Spleen (tissue), 11 donors: Measurements from ENCODE around the gene TENT4B. TPM values are rescaled to one million over a fixed set of nuclear protein-coding genes. Genes with fewer than 3 reads are reported as not detected.

Source experiments
- DNase-seq: peaks from one replicate; pipeline ENCODE4 v3.0.0-alpha.2; 2020
- H3K27ac ChIP-seq, 8 donors: fragments of 200-600 bp; sonication (generic) in 7 of 8; 1 replicate in 4 of 8; 2 replicates in 4 of 8; pipeline versions ENCODE4 v1.5.0 to v1.8.0; 2016 to 2021; ENCODE audit warnings: inconsistent platforms in 4 of 8, mild to moderate bottlenecking in 4 of 8, moderate library complexity in 1 of 8
- H3K27me3 ChIP-seq, 7 donors: fragments of 200-600 bp; sonication (generic) in 6 of 7; replicated peaks in 1 of 7; 1 replicate in 4 of 7; 2 replicates in 3 of 7; pipeline versions ENCODE4 v1.5.0 to v1.8.0; 2016 to 2021; ENCODE audit warnings: inconsistent platforms in 3 of 7, mild to moderate bottlenecking in 1 of 7
- H3K36me3 ChIP-seq, 6 donors: fragments of 200-600 bp; sonication (generic) in 5 of 6; 1 replicate in 4 of 6; 2 replicates in 2 of 6; pipeline versions ENCODE4 v1.5.0 to v1.8.0; 2016 to 2021; ENCODE audit warnings: inconsistent platforms in 2 of 6
- H3K4me1 ChIP-seq, 6 donors: fragments of 200-600 bp; sonication (generic) in 5 of 6; 1 replicate in 3 of 6; 2 replicates in 3 of 6; pipeline versions ENCODE4 v1.5.0 to v1.8.0; 2016 to 2021; ENCODE audit warnings: inconsistent platforms in 3 of 6
- H3K4me3 ChIP-seq, 8 donors: fragments of 200-600 bp; sonication (generic) in 7 of 8; 1 replicate in 4 of 8; 2 replicates in 4 of 8; pipeline versions ENCODE4 v1.5.0 to v1.8.0; 2016 to 2021; ENCODE audit warnings: inconsistent platforms in 4 of 8, mild to moderate bottlenecking in 4 of 8, moderate library complexity in 2 of 8
- H3K9me3 ChIP-seq, 8 donors: fragments of 200-600 bp; sonication (generic) in 7 of 8; 1 replicate in 4 of 8; 2 replicates in 4 of 8; pipeline versions ENCODE4 v1.5.0 to v1.8.0; 2016 to 2021; ENCODE audit warnings: inconsistent platforms in 4 of 8
- POLR2A ChIP-seq, 3 donors: fragments of 450-650 bp; IDR thresholded peaks; one replicate each; pipeline ENCODE4 v1.5.1; 2017; ENCODE audit warnings: antibody characterized with exemption in 3 of 3, mild to moderate bottlenecking in 1 of 3
- POLR2AphosphoS5 ChIP-seq, 3 donors: sonication (generic); formaldehyde crosslinking; IDR thresholded peaks; one replicate each; pipeline ENCODE4 v1.5.1; 2017; ENCODE audit warnings: antibody characterized with exemption in 3 of 3
- WGBS, 5 donors: extraction: QIAGEN DNeasy Blood & Tissue Kit in 3 of 5; methylation state at CpG; one replicate each; pipeline versions ENCODE4 v1.1.5 to v1.1.7; 2013 to 2018; 5-methylcytosine and 5-hydroxymethylcytosine counted together
- intact Hi-C: fragments of 100-400 bp; cut with DNase I; formaldehyde crosslinking; loops from one replicate; pipeline ENCODE4 v1.15.0; 2023; ENCODE audit warnings: low total_unique reads
- polyA plus RNA-seq, 3 donors: library from polyadenylated mRNA; stranded (reverse); fragments of 200-250 nt; gene quantifications; one replicate each; pipeline ENCODE4 v1.2.1, GENCODE V29; 2013
- total RNA-seq, 7 donors: library from RNA; depleted of rRNA in 3 of 7; stranded (reverse); fragments of >200 nt in 3 of 7; fragmentation: NEBNext Ultra II Directional in 4 of 7; extraction: Animal tissue kit (Norgen Biotek cat#: 25700) in 4 of 7; gene quantifications; one replicate each; pipeline versions ENCODE4 v1.1.0 to v1.2.1, GENCODE V29; 2016 to 2021
- TF ChIP-seq, protein P1 (sequence below), 11 experiments: fragments of 200-600 bp in 7 of 11; fragments of 450-650 bp in 4 of 11; sonication (generic) in 4 of 11; IDR thresholded peaks in 8 of 11; conservative IDR thresholded peaks in 3 of 11; 1 replicate in 7 of 11; 2 replicates in 4 of 11; pipeline versions ENCODE4 v1.4.0 to v1.8.0; 2016 to 2021; ENCODE audit warnings: antibody characterized with exemption in 11 of 11, inconsistent platforms in 4 of 11, mild to moderate bottlenecking in 1 of 11
- donor health status: healthy with polysubstance abuse.
- donor health status: DM: no; HTN: no; CAD: no; lungs with moderate emphysema.
- donor health status: DM: no; HTN: no; CAD: no.
- donor health status: Bipolar disorder and iron deficiency.
- donor health status: healthy.
- donor health status: DM: no; HTN: no; CAD: no.
- donor health status: DM: yes; HTN: yes; CAD: no.

The TENT4B gene
- total and polyA plus RNA-seq, 10 donors: 4.2 to 16.4 (median 12.1) TPM

DNA sequence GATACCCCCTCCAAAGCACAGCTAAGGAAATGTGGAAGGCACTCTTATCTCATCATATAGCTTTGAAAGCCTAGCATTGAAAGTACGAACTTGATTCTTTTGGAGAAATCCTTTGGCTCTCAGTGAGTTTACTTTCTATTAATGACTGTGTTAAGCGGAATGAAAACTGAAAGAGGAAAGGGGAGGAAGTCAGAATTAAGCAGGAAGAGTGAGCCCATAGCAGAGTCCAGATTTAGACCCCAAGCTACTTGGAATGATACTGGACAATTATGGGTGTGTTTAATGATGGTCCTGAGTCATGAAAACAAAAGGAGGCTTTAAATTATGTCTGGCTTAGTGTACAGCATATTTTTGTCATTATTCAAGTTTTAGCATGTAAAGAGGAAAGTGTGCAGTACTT is 42.2 kb downstream of the TENT4B start:
- H3K4me3 ChIP-seq: no peak overlapping the region
- H3K27ac ChIP-seq: peak overlapping the region in 6 of 8 donors; percentile 26 to 65 (median 48)
- no peaks in the 10 kb centered on the region for H3K9me3 ChIP-seq
- no peak for DNase-seq
- intact Hi-C loops: no loop called here
- TF ChIP-seq, protein P1, sequence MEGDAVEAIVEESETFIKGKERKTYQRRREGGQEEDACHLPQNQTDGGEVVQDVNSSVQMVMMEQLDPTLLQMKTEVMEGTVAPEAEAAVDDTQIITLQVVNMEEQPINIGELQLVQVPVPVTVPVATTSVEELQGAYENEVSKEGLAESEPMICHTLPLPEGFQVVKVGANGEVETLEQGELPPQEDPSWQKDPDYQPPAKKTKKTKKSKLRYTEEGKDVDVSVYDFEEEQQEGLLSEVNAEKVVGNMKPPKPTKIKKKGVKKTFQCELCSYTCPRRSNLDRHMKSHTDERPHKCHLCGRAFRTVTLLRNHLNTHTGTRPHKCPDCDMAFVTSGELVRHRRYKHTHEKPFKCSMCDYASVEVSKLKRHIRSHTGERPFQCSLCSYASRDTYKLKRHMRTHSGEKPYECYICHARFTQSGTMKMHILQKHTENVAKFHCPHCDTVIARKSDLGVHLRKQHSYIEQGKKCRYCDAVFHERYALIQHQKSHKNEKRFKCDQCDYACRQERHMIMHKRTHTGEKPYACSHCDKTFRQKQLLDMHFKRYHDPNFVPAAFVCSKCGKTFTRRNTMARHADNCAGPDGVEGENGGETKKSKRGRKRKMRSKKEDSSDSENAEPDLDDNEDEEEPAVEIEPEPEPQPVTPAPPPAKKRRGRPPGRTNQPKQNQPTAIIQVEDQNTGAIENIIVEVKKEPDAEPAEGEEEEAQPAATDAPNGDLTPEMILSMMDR (IDR thresholded peaks at IDR 0.05 in 8 of 11, conservative IDR thresholded peaks at IDR 0.05 in 3 of 11): no peak
- TF ChIP-seq POLR2AphosphoS5 (IDR thresholded peaks at IDR 0.05) (no peak), POLR2A (IDR thresholded peaks at IDR 0.05) (no peak)
- no peaks in the 10 kb centered on the region for H3K27me3 ChIP-seq
- peaks cover 20 to 93% (median 51%) of the 10 kb centered on the region in 6 donors for H3K4me1 ChIP-seq
- 14 to 38% (median 31%) methylated on average over 2 of the region's 2 CpGs for WGBS, 5 donors
- no peaks in the 10 kb centered on the region for H3K36me3 ChIP-seq

DNA sequence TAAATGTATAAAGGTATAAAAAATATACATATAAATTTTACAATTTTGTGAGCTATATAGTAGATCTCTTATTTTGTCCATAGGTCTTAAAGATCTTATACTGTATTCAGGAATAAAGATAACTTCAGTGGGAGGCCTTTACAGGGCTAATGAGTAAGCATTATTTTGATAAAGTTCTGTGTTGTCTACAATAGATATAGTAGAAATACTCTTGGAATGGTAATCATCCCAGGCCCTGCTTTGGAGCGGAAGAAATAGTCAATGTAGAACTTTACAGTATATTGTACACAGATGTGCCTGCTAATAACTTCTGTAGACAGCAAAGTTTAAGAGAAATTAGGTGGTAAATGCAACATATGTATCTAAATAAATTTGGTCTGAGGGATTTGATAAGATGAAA is 42.6 kb downstream of the TENT4B start:
- Histone ChIP-seq H3K27me3 (no peaks in the 10 kb centered on the region), H3K9me3 (no peaks in the 10 kb centered on the region), H3K36me3 (no peaks in the 10 kb centered on the region), H3K4me1 (peaks cover 20 to 92% (median 51%) of the 10 kb centered on the region in 6 donors), H3K27ac (peak overlapping the region in 6 of 8 donors; percentile 26 to 65 (median 48)), H3K4me3 (no peak overlapping the region)
- 89 to 100% (median 98%) methylated on average over 1 of the region's 1 CpG for WGBS, 5 donors
- TF ChIP-seq POLR2A (IDR thresholded peaks at IDR 0.05): no peak
- TF ChIP-seq POLR2AphosphoS5 (IDR thresholded peaks at IDR 0.05): no peak
- TF ChIP-seq, protein P1 (IDR thresholded peaks at IDR 0.05 in 8 of 11, conservative IDR thresholded peaks at IDR 0.05 in 3 of 11): no peak
- no peak for DNase-seq
- intact Hi-C loops: no loop called here

DNA sequence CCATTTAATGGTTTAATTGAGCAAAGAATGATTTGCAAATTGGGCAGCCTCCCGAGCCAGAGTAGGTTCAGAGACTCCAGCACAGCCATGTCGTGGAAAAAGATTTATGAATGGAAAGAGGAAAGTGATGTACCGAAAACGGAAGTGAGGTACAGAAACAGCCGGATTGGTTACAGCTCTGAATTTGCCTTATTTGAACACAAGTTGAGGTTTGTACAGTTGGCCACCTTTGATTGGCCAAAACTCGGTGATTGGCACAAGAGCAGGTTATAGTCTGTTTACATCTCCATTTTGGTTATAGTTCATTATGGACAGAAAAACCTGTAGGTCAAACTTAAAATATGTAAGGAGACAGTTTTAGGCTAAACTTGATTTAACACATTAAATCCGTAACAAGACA is 44.5 kb downstream of the TENT4B start:
- H3K4me3 ChIP-seq: no peak overlapping the region
- TF ChIP-seq POLR2A (IDR thresholded peaks at IDR 0.05): no peak
- TF ChIP-seq, protein P1 (IDR thresholded peaks at IDR 0.05 in 8 of 11, conservative IDR thresholded peaks at IDR 0.05 in 3 of 11): no peak
- TF ChIP-seq POLR2AphosphoS5 (IDR thresholded peaks at IDR 0.05): no peak
- intact Hi-C loops: no loop called here
- H3K27ac ChIP-seq: peak overlapping the region in 1 of 8 donors; percentile 65
- 81 to 88% (median 84%) methylated on average over 7 of the region's 7 CpGs for WGBS, 5 donors
- DNase-seq: no peak
- H3K4me1 ChIP-seq: peaks cover 23 to 95% (median 67%) of the 10 kb centered on the region in 6 donors
- no peaks in the 10 kb centered on the region for H3K36me3 ChIP-seq
- H3K27me3 ChIP-seq: no peaks in the 10 kb centered on the region
- H3K9me3 ChIP-seq: no peaks in the 10 kb centered on the region

DNA sequence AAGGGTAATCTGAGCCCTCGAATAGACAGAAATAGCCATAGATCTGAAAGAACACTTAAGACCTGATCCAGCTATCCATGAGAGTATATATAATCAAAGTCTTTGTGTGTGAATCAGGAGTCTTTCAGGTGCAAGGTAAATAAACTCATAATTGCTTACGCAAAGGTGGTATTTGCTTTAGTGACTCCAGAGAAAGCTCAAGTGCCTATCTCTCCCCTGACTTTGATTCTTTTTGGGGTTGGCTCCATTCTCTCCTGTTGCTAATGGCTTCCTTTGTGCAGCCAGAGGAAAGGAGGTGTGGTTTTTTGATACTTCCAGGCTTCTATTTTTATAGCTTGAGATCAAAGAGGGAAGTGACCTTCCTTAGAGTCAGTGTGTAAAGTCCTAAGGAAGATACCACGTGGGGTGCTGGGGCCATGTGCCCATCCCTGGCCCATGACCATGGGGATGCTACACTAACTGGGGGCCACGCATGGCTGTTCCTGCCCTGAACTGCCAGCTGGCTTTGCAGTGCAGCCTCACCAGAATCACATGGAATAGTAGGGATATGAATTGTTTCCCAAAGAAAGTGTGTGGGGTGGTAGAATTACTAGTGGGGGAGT is 45.8 kb downstream of the TENT4B start:
- DNase-seq: no peak
- TF ChIP-seq, protein P1 (IDR thresholded peaks at IDR 0.05 in 8 of 11, conservative IDR thresholded peaks at IDR 0.05 in 3 of 11): no peak
- H3K27me3 ChIP-seq: no peaks in the 10 kb centered on the region
- intact Hi-C loops: no loop called here
- H3K27ac ChIP-seq: no peak overlapping the region
- peaks cover 30 to 95% (median 73%) of the 10 kb centered on the region in 6 donors for H3K4me1 ChIP-seq
- H3K36me3 ChIP-seq: no peaks in the 10 kb centered on the region
- 61 to 69% (median 64%) methylated on average over 4 of the region's 4 CpGs for WGBS, 5 donors
- no peaks in the 10 kb centered on the region for H3K9me3 ChIP-seq
- H3K4me3 ChIP-seq: no peak overlapping the region
